Activated naive CD8-positive, alpha-beta T cell treated with anti-CD3 and anti-CD28 coated beads, Interleukin-2, amount 50 U/mL, for 16 hours (primary cell): ENCODE results near the gene QRICH1.

Source experiments
- DNase-seq: peaks from one replicate; pipeline ENCODE4 v3.0.0-alpha.2; 2020; ENCODE audit warnings: low read depth, low spot score

QRICH1 gene

DNA sequence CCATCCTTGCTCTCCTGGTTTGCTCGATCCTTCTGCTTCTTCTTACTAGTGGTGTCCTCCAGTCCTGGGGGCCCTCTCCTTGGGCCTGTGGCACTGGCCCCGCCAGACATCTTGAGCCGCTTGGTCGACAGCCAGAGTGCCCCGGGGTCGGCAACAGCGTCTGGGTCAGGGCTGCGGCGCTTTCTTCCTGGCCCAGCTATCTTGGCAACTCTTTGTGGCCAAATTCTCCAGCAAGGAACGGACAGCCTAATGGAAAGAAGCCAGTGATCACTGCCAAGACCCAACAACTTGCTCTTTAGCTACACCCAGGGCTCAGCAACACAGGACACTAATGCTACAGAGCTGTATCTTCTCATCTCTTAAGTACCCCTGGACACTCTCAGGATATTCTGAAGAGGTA, 25.2 kb upstream of the QRICH1 start:
- no peak for DNase-seq

- no peak for DNase-seq
Observed at GRCh38 chr3:49112262-49112661, 18.4 kb upstream of the QRICH1 start.

- no peak for DNase-seq
Observed at GRCh38 chr3:49111347-49111746, 17.5 kb upstream of the QRICH1 start.

GRCh38 chr3:49110780-49111179, 16.9 kb upstream of the QRICH1 start:
- no peak for DNase-seq

- no peak for DNase-seq
Observed at GRCh38 chr3:49108346-49108745, 14.5 kb upstream of the QRICH1 start.

DNA sequence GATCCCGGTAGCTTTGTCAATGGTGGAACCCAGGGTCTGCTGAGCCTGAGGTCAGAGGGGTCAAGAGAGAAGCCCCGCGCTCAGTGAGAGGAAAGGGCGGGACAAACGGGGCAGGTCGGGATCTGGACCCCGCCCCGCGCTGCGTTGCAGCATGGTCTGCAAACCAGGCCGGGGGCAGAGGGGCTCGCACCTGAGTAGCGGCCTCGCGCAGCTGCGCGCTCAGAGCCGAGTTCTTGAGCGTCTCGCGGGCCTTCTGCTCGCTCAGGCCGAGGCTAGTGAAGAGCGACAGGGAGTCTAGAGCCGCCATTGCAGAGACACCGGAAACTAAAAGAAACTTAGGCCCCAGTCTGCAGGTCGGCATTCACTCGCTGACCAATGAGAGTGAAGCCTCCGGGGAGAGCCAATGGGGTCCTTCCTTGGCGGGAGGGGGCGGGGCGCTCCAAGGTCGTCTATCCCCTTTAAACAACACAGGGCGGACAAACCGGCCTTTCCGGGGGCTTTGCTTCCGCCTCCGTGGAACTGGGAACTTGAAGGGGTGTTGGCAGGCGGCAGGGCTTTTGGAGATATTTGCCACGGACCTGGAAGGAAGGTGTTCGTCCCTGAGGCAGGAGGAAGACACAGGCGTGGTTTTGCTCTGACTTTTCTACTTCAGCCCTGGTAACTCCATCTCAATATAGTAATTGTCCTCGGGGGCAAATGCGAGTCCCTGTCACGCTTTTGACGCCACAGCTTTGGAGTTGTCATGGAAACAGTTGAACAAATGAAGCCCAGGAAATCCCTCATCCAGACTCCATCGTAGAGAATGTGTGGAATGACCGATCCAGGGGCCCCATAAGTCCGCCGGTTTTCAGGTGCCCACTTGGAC, 10.8 kb upstream of the QRICH1 start, which contains the start of gene QARS1:
Gene QARS1 (minus strand): TSS at position 331 of the 865 bp plus-strand sequence. CDS start 24 bp downstream, at position 307.
- peak; percentile 76 for DNase-seq

- DNase-seq = no peak
Observed at GRCh38 chr3:49104052-49104426, 10.2 kb upstream of the QRICH1 start.

GRCh38 chr3:49100046-49100615, 6.3 kb upstream of the QRICH1 start:
- no peak for DNase-seq

- no peak for DNase-seq
Observed at GRCh38 chr3:49098910-49099630, 5.2 kb upstream of the QRICH1 start.

DNA sequence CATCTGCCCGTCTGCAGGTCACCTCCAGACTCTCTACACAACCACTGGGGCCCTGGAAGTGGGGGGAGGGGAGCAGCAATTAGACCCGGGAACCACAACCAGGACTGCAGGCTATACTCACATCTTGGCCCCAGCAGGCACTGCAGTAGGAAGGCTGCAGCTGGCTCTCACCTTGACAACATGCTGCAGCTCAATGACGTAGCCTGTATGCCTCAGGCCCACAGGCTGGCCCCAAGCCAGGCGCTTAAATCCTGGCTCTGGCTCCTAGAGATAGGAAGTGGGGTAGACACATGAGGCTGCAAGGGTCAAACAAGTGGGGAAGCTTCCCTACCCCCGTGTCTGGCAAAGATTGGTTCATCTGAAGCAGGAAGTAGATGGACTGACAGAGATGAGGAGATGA, 4.6 kb upstream of the QRICH1 start:
- no peak for DNase-seq

GRCh38 chr3:49092938-49093852, 676 bp downstream of the QRICH1 start:
- DNase-seq = peak; percentile 54

DNA sequence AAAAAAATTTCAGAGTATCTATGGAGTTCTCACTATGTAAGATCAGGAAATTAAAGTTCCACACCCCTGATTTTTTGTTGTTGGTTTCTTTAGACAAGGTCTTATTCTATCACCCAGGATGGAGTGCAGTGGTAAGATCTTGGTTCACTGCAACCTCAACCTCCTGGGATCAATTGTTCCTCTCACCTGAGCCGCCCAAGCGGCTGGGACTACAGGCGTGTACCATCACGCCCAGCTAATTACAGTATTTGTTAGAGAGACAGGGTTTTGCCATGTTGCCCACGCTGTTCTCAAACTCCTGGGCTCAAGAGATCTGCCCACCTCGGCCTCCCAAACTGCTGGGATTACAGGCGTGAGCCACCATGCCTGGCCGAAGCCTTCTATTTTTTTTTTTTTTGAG, 12.4 kb downstream of the QRICH1 start:
- no peak for DNase-seq

- DNase-seq = no peak
Observed at GRCh38 chr3:49079270-49079669, 14.6 kb downstream of the QRICH1 start.

DNA sequence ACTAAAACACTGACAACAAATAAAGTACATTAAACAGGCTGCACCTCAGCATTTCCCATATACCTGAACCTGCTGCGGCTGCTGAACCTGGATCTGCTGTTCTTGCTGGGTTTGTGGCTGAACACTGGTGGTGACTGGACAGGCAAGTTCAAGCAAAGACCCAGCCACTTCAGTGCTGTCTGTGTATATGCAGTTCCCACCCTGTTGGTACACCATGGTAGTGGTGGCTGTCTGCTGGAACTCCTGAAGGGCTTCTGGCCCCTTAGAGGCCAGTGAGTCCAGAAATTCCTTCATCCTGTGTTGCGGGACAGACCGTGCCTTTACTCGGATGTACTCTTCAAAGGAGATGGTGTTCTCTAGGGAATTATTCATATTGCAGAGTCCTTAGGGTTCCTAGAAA, 17.2 kb downstream of the QRICH1 start:
- no peak for DNase-seq

GRCh38 chr3:49076116-49076515, 17.8 kb downstream of the QRICH1 start:
- DNase-seq = no peak

DNA sequence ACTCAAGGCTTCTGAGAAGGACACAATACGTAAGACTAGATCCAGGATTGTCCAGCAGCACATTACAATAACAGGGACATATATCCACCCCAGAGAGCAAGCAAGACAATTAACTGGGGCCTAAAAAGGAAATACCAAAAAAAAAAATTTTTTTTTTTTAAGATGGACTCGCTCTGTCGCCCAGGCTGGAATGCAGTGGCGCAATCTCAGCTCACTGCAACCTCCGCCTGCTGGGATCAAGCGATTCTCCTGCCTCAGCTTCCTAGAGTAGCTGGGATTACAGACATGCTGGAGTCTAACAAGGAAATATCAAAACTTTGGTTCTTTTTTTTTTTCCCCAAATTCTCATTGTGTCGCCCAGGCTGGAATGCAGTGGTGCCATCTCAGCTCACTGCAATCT, 35.9 kb downstream of the QRICH1 start:
- no peak for DNase-seq

DNA sequence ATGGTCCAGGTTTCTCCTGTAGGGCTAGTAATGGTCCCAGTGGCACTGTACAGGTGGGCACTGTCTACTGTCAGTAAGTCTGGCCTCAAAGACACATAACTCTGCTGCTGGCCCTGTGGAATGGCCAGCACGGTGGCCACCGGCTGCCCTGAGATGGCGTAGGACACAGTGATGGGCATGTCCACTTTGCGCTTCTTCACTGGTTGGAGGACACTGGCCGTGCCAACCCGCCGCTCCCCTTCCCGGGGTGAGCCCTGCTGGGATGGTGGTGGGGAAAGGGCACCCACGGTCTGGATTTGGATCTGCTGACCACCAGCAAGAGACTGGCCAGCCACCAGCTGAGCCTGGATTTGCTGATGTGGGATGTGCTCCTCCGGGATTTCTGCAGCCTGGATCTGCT, 36.6 kb downstream of the QRICH1 start:
- DNase-seq = no peak

GRCh38 chr3:49054344-49054862, 39.5 kb downstream of the QRICH1 start:
- no peak for DNase-seq

DNA sequence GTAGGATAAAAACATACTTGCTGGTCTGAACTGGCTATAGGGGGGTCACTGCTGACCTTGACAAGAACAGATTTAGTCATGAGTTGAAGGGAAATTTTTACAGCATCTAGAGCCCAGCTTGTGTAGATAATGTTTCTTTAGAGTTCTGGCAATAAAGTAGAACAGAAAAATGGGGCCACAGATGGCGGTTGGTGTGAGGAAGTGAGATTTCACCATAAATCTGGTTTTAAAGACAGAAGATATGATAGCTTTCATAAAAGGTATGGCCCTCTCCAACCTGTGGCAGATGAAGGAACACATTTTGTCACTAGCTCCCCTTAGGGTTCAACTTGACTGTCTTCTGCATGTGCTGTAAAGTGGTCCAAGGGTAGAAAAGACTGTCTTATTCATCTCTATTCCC, 40.3 kb downstream of the QRICH1 start:
- no peak for DNase-seq

DNA sequence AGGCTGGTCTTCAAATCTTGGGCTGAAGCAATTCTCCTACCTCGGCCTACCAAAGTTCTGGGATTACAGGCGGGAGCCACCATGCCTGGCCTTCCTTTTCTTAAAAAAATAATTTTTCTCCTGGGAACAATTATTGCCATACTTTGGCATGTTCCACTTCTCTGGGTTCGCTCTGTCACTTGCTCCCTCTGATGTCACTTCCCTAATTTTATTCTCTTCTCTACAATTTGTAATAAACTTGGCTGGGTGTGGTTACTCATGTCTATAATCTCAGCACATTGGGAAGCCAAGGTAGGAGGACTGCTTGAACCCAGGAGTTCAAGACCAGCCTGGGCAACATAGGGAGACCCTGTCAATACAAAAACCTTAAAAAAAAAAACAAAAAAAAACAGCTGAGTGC, 58.6 kb downstream of the QRICH1 start:
- DNase-seq = no peak

GRCh38 chr3:49034650-49035049, 59.2 kb downstream of the QRICH1 start:
- no peak for DNase-seq
